Activated CD8-positive, alpha-beta T cell treated with anti-CD3 and anti-CD28 coated beads, Interleukin-2, amount 10 ng/mL, durations not matched to agents 7 days and 5 days (primary cell): Measurements from ENCODE around the gene SIRPG. TPM values are rescaled to one million over a fixed set of nuclear protein-coding genes. Genes with fewer than 3 reads are reported as not detected.
"Not testable (repeated sequence)": the region's sequence is repeated elsewhere in the genome, so short reads cannot be mapped to it uniquely, and the experiment has no call there.

Experiments used
- ATAC-seq: fragments of 150-1000 bp; cut with Tn5 transposase; one replicate; pipeline ENCODE4 v1.10.0; 2021; ENCODE audit warnings: moderate library complexity
- CTCF ChIA-PET: fragments of 350-600 bp; sonication (Branson Sonifier 250); formaldehyde crosslinking; loops from one replicate; lab custom pipeline; 2021; ENCODE audit warnings: antibody characterized with exemption; lab: Charles Lee
- POLR2A ChIA-PET: fragments of 350-600 bp; sonication (Branson Sonifier 250); formaldehyde crosslinking; loops from one replicate; lab custom pipeline; 2021; ENCODE audit warnings: antibody characterized with exemption; lab: Charles Lee
- DNase-seq: peaks from one replicate; pipeline ENCODE4 v3.0.0-alpha.2; 2020
- H3K27ac Mint-ChIP-seq: one replicate; pipeline ENCODE4 v1.8.0; 2021; ENCODE audit warnings: mild to moderate bottlenecking, mixed read lengths
- H3K27me3 Mint-ChIP-seq: one replicate; pipeline ENCODE4 v1.8.0; 2021; ENCODE audit warnings: low read depth, mixed read lengths
- H3K36me3 Mint-ChIP-seq: one replicate; pipeline ENCODE4 v1.8.0; 2021; ENCODE audit warnings: low read depth, mixed read lengths
- H3K4me1 Mint-ChIP-seq: one replicate; pipeline ENCODE4 v1.8.0; 2021; ENCODE audit warnings: low read depth, mixed read lengths
- H3K4me3 Mint-ChIP-seq: one replicate; pipeline ENCODE4 v1.8.0; 2021; ENCODE audit warnings: mild to moderate bottlenecking, mixed read lengths
- H3K9me3 Mint-ChIP-seq: one replicate; pipeline ENCODE4 v1.8.0; 2022; ENCODE audit warnings: mixed read lengths; ENCODE audit not compliant: insufficient read depth
- total RNA-seq, 2 experiments: library from RNA; stranded (reverse); gene quantifications; one replicate each; pipeline ENCODE4 v1.2.3, GENCODE V29; 2021

The SIRPG gene
- total RNA-seq = 100 to 1,000 TPM; 112 to 123 TPM

DNA sequence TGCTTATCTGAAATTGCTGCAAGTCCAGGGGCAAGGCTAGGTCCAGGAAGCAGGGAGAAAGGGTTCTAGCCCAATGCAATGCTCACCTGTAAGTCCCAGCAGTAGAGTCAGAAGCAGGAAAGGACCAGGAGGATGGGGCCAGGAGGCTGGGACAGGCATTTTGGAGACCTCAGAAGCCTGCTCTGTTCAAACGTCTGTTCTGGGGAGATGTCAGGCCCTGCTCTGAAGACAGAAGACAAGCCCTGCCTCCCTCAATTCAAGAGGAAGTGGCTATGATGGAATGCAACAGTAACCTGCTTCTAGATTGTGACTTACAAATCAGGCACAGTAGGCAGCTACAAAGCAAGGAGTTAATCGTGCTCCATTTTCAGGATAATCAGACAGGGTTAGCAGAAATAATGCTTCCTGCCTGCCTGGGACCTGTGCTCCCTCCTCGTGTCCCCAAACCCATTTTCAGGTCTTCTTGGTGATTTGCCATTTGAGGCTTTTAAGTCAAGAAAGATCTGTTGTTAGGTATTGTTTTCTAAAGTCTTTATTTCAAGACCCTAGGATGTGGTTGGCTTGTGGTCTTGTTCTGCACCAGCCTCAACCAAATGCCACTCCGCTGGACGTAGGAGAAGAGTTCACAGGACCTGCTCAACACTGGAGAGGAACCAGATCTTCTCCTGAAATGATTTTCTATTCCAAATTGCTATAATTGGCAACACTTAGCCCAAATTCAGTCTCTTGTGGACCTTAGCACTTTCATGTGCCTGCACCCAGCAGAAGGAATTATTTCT, at the start of gene SIRPG:
Gene SIRPG (minus strand): TSS at position 224 of the 779 bp plus-strand sequence. CDS start 65 bp downstream, at position 159.
- peaks cover 57% of the 10 kb centered on the region for H3K36me3 Mint-ChIP-seq
- H3K27ac Mint-ChIP-seq = peak within 1 kb of the TSS; percentile 95
- H3K4me1 Mint-ChIP-seq = peaks cover 82% of the 10 kb centered on the region
- DNase-seq (peak; percentile 77), ATAC-seq (peak; percentile 66)
- ChIA-PET CTCF (interaction anchor here (1.0 to 2.2 kb wide), 4 partner anchors 9 to 119 kb away, joined by 3 to 11 read pairs (median 4); no protein-coding TSS in a partner anchor), POLR2A (interaction anchor here (0.7 to 3.3 kb wide), 8 partner anchors 9 to 77 kb away, joined by 3 to 31 read pairs (median 10); no protein-coding TSS in a partner anchor)
- H3K27me3 Mint-ChIP-seq = no peaks in the 10 kb centered on the region
- H3K4me3 Mint-ChIP-seq = peak within 1 kb of the TSS; percentile 93
- peaks cover 15% of the 10 kb centered on the region for H3K9me3 Mint-ChIP-seq

DNA sequence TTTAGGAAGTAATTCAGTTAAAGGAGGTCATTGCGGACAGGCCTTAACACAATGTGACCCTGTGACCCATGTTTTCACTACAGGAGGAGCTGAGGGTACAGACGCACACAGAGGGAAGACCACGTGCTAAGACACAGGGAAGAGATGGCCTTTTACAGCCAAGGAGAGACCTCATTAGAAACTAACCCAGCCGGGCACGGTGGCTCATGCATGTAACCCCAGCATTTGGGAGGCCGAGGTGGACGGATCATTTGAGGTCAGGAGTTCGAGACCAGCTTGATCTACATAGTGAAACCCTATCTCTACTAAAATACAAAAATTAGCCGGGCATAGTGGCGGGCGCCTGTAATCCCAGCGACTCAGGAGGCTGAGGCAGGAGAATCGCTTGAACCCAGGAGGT, 49.3 kb upstream of the SIRPG start:
- H3K27me3 Mint-ChIP-seq, DNase-seq, H3K36me3 Mint-ChIP-seq, H3K4me3 Mint-ChIP-seq, ATAC-seq, H3K27ac Mint-ChIP-seq, CTCF ChIA-PET: not testable (repeated sequence)
- POLR2A ChIA-PET = interaction anchor here (1.2 to 1.3 kb wide), 2 partner anchors 13 to 21 kb away, joined by 3 to 5 read pairs; no protein-coding TSS in a partner anchor
- peaks cover 12% of the 10 kb centered on the region for H3K9me3 Mint-ChIP-seq
- peaks cover 21% of the 10 kb centered on the region for H3K4me1 Mint-ChIP-seq

DNA sequence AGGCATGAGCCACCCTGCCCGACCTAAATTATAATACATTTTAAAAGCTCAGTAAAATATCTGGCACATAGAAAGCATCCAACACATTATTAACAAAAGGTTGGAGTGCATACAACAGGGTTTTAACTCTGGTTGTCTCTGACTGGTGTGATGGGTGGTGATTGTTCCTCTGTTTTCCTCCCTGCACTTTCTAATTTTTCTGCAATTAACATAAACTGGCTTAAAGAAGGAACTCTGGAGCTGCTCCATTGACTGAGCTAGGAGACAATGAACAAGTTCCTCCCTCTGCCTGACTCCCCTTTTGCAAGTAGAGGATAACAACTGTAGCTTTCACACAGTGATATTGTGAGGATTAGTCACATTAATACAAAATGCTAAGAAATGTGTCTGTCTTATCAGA, 48.5 kb upstream of the SIRPG start:
- DNase-seq (no peak), ATAC-seq (no peak)
- POLR2A ChIA-PET = no interaction called here
- CTCF ChIA-PET = interaction anchor here (0.9 kb wide), 1 partner anchor 10 kb away, joined by 3 read pairs; no protein-coding TSS in a partner anchor
- peaks cover 12% of the 10 kb centered on the region for H3K9me3 Mint-ChIP-seq
- peaks cover 21% of the 10 kb centered on the region for H3K4me1 Mint-ChIP-seq
- peaks cover 2% of the 10 kb centered on the region for H3K27me3 Mint-ChIP-seq
- H3K27ac Mint-ChIP-seq = no peak overlapping the region
- peaks cover 4% of the 10 kb centered on the region for H3K36me3 Mint-ChIP-seq
- H3K4me3 Mint-ChIP-seq = no peak overlapping the region

DNA sequence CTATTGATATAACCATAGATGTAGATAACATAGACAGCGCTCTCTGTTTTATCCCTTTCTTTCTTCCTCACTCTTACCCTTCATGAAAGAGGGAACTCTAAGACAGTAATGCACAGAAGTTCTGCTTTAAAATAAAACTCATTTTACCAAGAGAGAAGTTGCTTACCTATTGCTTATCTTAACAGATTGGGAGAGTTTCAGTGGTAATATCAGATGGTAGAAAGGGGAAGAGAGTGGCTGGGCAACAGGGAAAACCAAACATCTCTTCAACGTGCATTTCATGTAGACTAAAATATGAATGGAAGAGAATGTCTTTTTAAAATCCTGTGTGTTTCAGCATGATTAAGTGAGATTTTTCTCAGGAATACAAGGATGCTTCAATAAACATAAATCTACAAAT, 45.3 kb upstream of the SIRPG start:
- DNase-seq (no peak), ATAC-seq (no peak)
- ChIA-PET POLR2A (no interaction called here), CTCF (interaction anchor here (1.0 kb wide), 1 partner anchor 15 kb away, joined by 3 read pairs; no protein-coding TSS in a partner anchor)
- Mint-ChIP-seq H3K4me1 (peaks cover 11% of the 10 kb centered on the region), H3K4me3 (no peak overlapping the region), H3K9me3 (peaks cover 12% of the 10 kb centered on the region), H3K27ac (no peak overlapping the region), H3K27me3 (peaks cover 2% of the 10 kb centered on the region), H3K36me3 (peaks cover 4% of the 10 kb centered on the region)

DNA sequence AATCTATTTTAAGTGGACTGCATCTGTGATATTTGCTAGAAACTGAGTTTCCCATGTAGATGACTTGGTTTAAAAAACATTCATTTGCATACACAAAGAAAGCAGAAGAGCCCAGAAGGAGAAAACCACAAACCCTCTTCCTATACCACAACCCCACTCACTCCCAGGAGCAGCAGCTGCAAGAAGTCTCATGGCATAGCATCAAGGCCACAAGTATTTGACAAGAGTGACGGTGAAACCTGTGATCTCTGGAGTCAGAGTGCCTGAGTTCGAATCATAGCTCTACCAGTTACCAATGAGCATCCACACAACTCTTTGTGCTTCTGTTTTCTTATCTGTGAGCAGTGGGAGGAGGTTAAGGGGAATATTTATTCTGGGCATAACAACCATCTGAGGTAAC, 44.7 kb upstream of the SIRPG start:
- ChIA-PET POLR2A (no interaction called here), CTCF (interaction anchor here (1.0 kb wide), 2 partner anchors 16 to 32 kb away, joined by 3 to 5 read pairs; no protein-coding TSS in a partner anchor)
- Mint-ChIP-seq H3K4me1 (peaks cover 9% of the 10 kb centered on the region), H3K27me3 (peaks cover 2% of the 10 kb centered on the region), H3K36me3 (peaks cover 4% of the 10 kb centered on the region), H3K27ac (no peak overlapping the region), H3K4me3 (no peak overlapping the region), H3K9me3 (peaks cover 12% of the 10 kb centered on the region)
- ATAC-seq = no peak
- DNase-seq = no peak

DNA sequence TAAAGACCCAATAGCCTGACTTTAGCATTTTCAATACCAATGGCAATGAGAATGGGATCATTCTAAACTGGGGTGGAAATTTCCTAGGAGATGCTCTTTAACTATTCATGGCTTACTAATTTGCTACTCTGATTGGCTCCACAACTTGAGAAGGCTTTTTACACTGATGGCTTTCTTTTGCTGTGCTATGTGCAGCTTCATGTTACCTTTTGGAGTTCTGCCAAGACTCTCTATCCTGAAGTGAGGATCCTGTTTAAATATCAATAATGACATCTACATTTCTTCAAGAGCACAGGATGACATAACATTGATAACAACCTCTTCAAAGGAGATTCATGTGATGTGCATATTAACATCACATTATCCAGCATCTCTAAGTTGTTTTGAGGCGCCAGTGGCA, 43.4 kb upstream of the SIRPG start:
- peaks cover 2% of the 10 kb centered on the region for H3K27me3 Mint-ChIP-seq
- H3K27ac Mint-ChIP-seq = no peak overlapping the region
- no peak overlapping the region for H3K4me3 Mint-ChIP-seq
- H3K36me3 Mint-ChIP-seq = peaks cover 4% of the 10 kb centered on the region
- ChIA-PET POLR2A (interaction anchor here (1.5 kb wide), 1 partner anchor 36 kb away, joined by 3 read pairs; no protein-coding TSS in a partner anchor), CTCF (no interaction called here)
- peaks cover 19% of the 10 kb centered on the region for H3K4me1 Mint-ChIP-seq
- DNase-seq (no peak), ATAC-seq (no peak)
- peaks cover 12% of the 10 kb centered on the region for H3K9me3 Mint-ChIP-seq

DNA sequence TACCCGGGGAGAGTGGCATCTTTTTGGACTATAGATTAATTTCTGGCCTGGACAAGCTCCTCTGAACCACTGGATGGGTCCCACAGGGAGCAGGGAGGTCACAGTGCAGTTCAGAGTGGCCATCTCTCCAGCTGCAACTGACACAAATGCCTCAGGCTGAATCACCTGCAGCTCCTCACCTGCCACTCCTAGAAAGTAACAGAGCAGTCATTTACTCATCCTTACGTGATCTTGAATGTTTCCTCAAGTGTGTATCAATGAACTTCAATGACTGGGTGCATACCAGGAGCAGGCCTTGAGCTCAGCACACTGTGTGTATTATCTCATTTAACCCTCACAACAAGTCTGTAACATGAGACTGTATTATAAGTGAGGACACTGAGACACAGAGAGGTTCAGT, 40.0 kb upstream of the SIRPG start:
- ATAC-seq = no peak
- POLR2A ChIA-PET = interaction anchor here (0.8 kb wide), 1 partner anchor 41 kb away, joined by 3 read pairs; no protein-coding TSS in a partner anchor
- no peak overlapping the region for H3K4me3 Mint-ChIP-seq

DNA sequence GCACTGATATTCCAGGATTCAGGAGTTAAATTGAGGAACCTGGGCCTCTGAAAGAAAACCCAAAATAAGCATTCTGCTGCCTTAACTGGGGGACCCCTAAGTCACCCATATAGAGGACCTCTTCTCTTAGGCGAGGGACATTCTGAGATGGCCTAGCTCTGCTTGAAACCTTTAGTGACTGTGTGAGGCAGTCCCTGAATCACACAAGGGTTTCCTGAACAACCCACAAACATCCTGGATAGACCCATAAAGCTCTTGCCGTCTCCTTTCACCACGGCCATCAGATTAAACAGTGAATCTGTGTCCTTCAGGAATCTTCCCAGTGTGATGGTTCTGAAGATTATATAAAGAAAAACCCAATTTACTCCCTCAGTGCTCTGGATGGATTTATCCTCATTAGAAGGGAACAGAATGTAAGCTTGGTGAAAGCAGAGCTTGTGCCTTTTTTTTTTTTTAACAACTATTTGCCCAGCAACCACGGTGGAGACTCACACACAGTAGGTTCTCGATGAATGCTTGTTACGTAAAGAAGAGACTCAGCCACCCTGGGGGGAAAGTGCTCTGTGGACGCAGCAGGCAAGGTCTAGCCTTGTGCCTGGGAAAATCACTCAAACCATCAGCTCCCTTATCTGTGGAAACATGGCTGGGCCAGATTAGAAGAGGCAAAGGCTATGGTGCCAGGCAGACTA, 39.1 kb upstream of the SIRPG start:
- H3K9me3 Mint-ChIP-seq = peaks cover 5% of the 10 kb centered on the region
- POLR2A ChIA-PET = interaction anchor here (0.6 to 0.8 kb wide), 3 partner anchors 22 to 67 kb away, joined by 3 to 4 read pairs (median 3); no protein-coding TSS in a partner anchor
- peaks cover 9% of the 10 kb centered on the region for H3K36me3 Mint-ChIP-seq
- peak overlapping the region; percentile 70 for H3K27ac Mint-ChIP-seq
- CTCF ChIA-PET = interaction anchor here (0.7 to 3.1 kb wide), 9 partner anchors 9 to 193 kb away, joined by 3 to 15 read pairs (median 3); no protein-coding TSS in a partner anchor
- H3K4me3 Mint-ChIP-seq = peak overlapping the region; percentile 16
- DNase-seq (peak; percentile 52), ATAC-seq (peak; percentile 91)
- H3K27me3 Mint-ChIP-seq = peaks cover 7% of the 10 kb centered on the region
- H3K4me1 Mint-ChIP-seq = peaks cover 25% of the 10 kb centered on the region

More for the DNA sequence above, 40.0 kb upstream of the SIRPG start:
- H3K27me3 Mint-ChIP-seq = peaks cover 4% of the 10 kb centered on the region
- no peak overlapping the region for H3K27ac Mint-ChIP-seq
- no peak for DNase-seq
- H3K9me3 Mint-ChIP-seq = peaks cover under 1% of the 10 kb centered on the region
- H3K4me1 Mint-ChIP-seq = peaks cover 28% of the 10 kb centered on the region
- no peaks in the 10 kb centered on the region for H3K36me3 Mint-ChIP-seq
- CTCF ChIA-PET = interaction anchor here (1.0 to 3.1 kb wide), 4 partner anchors 19 to 194 kb away, joined by 3 to 15 read pairs (median 4); no protein-coding TSS in a partner anchor

DNA sequence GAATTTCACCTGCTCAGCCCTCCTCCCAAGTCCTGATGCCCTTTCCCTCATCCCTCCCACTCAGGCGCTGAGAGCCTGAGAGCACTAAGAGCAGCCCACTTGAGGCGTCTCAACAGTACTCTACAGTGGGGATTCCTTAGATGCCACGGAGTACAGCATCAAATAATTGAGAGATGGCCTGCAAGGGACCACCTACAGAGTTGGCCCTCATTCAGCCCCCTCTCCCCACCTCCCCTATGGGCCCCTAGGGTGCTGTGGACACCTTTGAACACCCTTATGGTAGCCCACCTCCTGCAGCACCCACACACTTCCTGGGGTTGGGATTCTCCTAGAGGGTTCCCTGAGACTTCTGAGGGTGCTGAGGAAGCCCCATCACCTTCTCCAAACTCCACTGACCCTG, 37.1 kb upstream of the SIRPG start:
- H3K27me3 Mint-ChIP-seq = peaks cover 7% of the 10 kb centered on the region
- peaks cover 27% of the 10 kb centered on the region for H3K4me1 Mint-ChIP-seq
- peaks cover 18% of the 10 kb centered on the region for H3K36me3 Mint-ChIP-seq
- H3K27ac Mint-ChIP-seq = no peak overlapping the region
- ChIA-PET POLR2A (no interaction called here), CTCF (interaction anchor here (1.5 kb wide), 1 partner anchor 18 kb away, joined by 3 read pairs; no protein-coding TSS in a partner anchor)
- H3K4me3 Mint-ChIP-seq = no peak overlapping the region
- ATAC-seq (no peak), DNase-seq (no peak)
- peaks cover 10% of the 10 kb centered on the region for H3K9me3 Mint-ChIP-seq

DNA sequence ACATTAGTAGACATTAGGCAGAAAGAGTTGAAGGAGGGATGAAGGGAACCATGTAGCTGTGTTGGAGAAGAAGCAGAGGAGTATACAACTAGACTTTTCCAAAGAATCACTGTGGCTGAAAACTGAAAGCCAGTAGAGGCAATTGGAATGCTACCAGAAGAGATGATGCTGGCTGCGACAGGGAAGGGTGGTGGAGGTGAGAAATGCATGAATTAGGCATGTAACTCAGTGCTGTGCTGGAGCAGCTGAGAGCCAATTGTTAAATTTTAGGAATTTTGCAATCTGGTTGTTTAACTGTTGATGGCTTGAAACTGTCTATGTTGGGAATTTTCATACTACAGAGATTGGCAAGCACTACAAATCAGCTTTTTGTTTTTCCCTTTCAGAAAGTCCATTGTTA, 35.8 kb upstream of the SIRPG start:
- ChIA-PET CTCF (interaction anchor here (1.5 kb wide), 1 partner anchor 17 kb away, joined by 3 read pairs; no protein-coding TSS in a partner anchor), POLR2A (interaction anchor here (0.7 kb wide), 2 partner anchors 12 to 44 kb away, joined by 3 to 5 read pairs; no protein-coding TSS in a partner anchor)
- no peak overlapping the region for H3K4me3 Mint-ChIP-seq

DNA sequence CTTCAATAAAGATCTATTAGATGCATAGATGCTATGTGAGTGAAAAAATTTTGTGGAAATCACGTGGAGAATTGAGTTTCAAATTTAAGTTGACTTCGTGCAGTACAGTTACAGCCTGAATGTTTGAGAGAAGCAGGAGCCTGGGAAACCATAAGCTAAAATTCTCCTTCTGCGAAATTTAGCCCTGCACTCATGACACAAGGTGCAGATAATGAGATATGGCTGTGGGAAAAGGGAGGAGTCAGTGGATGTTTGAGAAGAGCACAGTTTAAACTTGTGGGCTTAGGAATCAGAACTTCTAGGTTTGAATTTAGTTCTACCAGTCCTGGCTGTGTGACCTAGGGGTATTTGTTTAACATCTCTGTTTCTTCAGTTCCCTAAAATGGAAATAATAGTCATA, 32.1 kb upstream of the SIRPG start:
- POLR2A ChIA-PET = interaction anchor here (0.9 kb wide), 1 partner anchor 74 kb away, joined by 3 read pairs; no protein-coding TSS in a partner anchor

More for the DNA sequence above, 35.8 kb upstream of the SIRPG start:
- H3K27ac Mint-ChIP-seq = no peak overlapping the region
- peaks cover 10% of the 10 kb centered on the region for H3K9me3 Mint-ChIP-seq
- ATAC-seq (no peak), DNase-seq (no peak)
- H3K36me3 Mint-ChIP-seq = peaks cover 18% of the 10 kb centered on the region
- H3K4me1 Mint-ChIP-seq = peaks cover 30% of the 10 kb centered on the region
- peaks cover 7% of the 10 kb centered on the region for H3K27me3 Mint-ChIP-seq

More for the DNA sequence above, 32.1 kb upstream of the SIRPG start:
- DNase-seq = no peak
- peaks cover 35% of the 10 kb centered on the region for H3K4me1 Mint-ChIP-seq
- peaks cover 18% of the 10 kb centered on the region for H3K36me3 Mint-ChIP-seq
- CTCF ChIA-PET = interaction anchor here (1.6 kb wide), 1 partner anchor 45 kb away, joined by 6 read pairs; no protein-coding TSS in a partner anchor
- H3K27ac Mint-ChIP-seq = no peak overlapping the region
- no peak overlapping the region for H3K4me3 Mint-ChIP-seq
- H3K27me3 Mint-ChIP-seq = peaks cover 7% of the 10 kb centered on the region
- no peak for ATAC-seq
- H3K9me3 Mint-ChIP-seq = peaks cover 10% of the 10 kb centered on the region
